Duodenal mucosa (tissue), 2 donors: ENCODE data around the gene NFX1.

ENCODE experiments used
- H3K27ac ChIP-seq: one replicate; pipeline ENCODE4 v1.7.0; 2013; ENCODE audit warnings: low read depth, low read length
- H3K27me3 ChIP-seq, 2 donors: one replicate each; pipeline ENCODE4 v1.7.0; 2013; ENCODE audit warnings: low read length in 2 of 2, control low read depth in 1 of 2; ENCODE audit not compliant: insufficient read depth in 2 of 2, control insufficient read depth in 1 of 2
- H3K36me3 ChIP-seq, 2 donors: one replicate each; pipeline ENCODE4 v1.7.0; 2013; ENCODE audit warnings: low read length in 2 of 2, control low read depth in 1 of 2; ENCODE audit not compliant: insufficient read depth in 2 of 2, control insufficient read depth in 1 of 2
- H3K4me1 ChIP-seq, 2 donors: one replicate each; pipeline ENCODE4 v1.7.0; 2013; ENCODE audit warnings: low read length in 2 of 2, control low read depth in 1 of 2; ENCODE audit not compliant: insufficient read depth in 2 of 2, control insufficient read depth in 1 of 2
- H3K4me3 ChIP-seq, 2 donors: one replicate each; pipeline ENCODE4 v1.7.0; 2013; ENCODE audit warnings: low read length in 2 of 2, low read depth in 1 of 2
- H3K9ac ChIP-seq, 2 donors: one replicate each; pipeline ENCODE4 v1.7.0; 2013; ENCODE audit warnings: low read length in 2 of 2, low read depth in 1 of 2
- H3K9me3 ChIP-seq, 2 donors: one replicate each; pipeline ENCODE4 v1.7.0; 2013; ENCODE audit warnings: low read length in 2 of 2, control low read depth in 1 of 2; ENCODE audit not compliant: control insufficient read depth in 1 of 2

The NFX1 gene

GRCh38 chr9:33288828-33289483 lies 1.4 kb upstream of the NFX1 start:
- H3K9ac ChIP-seq, result peak overlapping the region in 1 of 2 donors; percentile 99
- H3K36me3 ChIP-seq, result no peaks in the 10 kb centered on the region
- peaks cover 23 to 38% of the 10 kb centered on the region in 2 donors for H3K4me1 ChIP-seq
- H3K27me3 ChIP-seq, result no peaks in the 10 kb centered on the region
- peak overlapping the region in 1 of 2 donors; percentile 99 for H3K4me3 ChIP-seq
- no peak overlapping the region for H3K27ac ChIP-seq
- H3K9me3 ChIP-seq, result no peaks in the 10 kb centered on the region

GRCh38 chr9:33289496-33289895 lies 820 bp upstream of the NFX1 start:
- Histone ChIP-seq H3K4me1 (peaks cover 28 to 43% of the 10 kb centered on the region in 2 donors), H3K27me3 (no peaks in the 10 kb centered on the region), H3K27ac (peak overlapping the region; percentile 99), H3K9me3 (no peaks in the 10 kb centered on the region), H3K36me3 (peaks cover 0 to 3% of the 10 kb centered on the region in 2 donors), H3K9ac (peak overlapping the region; percentile 63 to 99), H3K4me3 (peak overlapping the region; percentile 98 to 99)

GRCh38 chr9:33289936-33290246 lies 425 bp upstream of the NFX1 start:
- Histone ChIP-seq H3K4me1 (peaks cover 32 to 47% of the 10 kb centered on the region in 2 donors), H3K9me3 (no peaks in the 10 kb centered on the region), H3K4me3 (peak overlapping the region; percentile 98 to 99), H3K9ac (peak overlapping the region; percentile 69 to 99), H3K27ac (peak overlapping the region; percentile 99), H3K36me3 (peaks cover 4 to 6% of the 10 kb centered on the region in 2 donors), H3K27me3 (no peaks in the 10 kb centered on the region)

- peaks cover 10 to 18% of the 10 kb centered on the region in 2 donors for H3K36me3 ChIP-seq
- H3K9me3 ChIP-seq, result no peaks in the 10 kb centered on the region
- H3K27ac ChIP-seq, result peak overlapping the region; percentile 99
- H3K9ac ChIP-seq, result peak overlapping the region; percentile 99
- peak overlapping the region; percentile 98 to 99 for H3K4me3 ChIP-seq
- H3K4me1 ChIP-seq, result peaks cover 44 to 51% of the 10 kb centered on the region in 2 donors
- H3K27me3 ChIP-seq, result no peaks in the 10 kb centered on the region
Measured at GRCh38 chr9:33291031-33291397, 698 bp downstream of the NFX1 start.

DNA sequence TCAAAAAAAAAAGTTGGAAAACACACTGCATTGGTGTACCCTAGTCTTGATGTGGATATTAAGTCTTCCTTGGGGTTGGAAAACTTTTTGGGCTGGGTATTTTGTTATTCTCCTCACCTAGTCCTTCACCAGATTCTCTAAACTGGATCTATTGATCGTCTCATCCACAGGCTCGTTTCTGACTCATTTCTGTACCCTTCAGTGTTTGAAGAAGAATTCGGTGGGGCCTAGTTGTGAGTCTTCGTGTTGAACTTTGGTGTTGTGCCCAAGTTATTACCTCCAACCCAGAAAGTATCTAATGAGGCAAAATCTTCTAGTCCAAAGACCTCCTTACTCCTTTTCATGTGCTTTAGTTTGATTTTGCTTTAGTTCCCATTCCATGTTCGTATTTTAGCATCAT lies 1.6 kb downstream of the NFX1 start:
- Histone ChIP-seq H3K27me3 (no peaks in the 10 kb centered on the region), H3K4me1 (peaks cover 53 to 56% of the 10 kb centered on the region in 2 donors), H3K27ac (no peak overlapping the region), H3K36me3 (peaks cover 10 to 27% of the 10 kb centered on the region in 2 donors), H3K9me3 (no peaks in the 10 kb centered on the region), H3K4me3 (peak overlapping the region; percentile 3 to 9), H3K9ac (no peak overlapping the region)

- no peaks in the 10 kb centered on the region for H3K27me3 ChIP-seq
- no peak overlapping the region for H3K4me3 ChIP-seq
- peaks cover 70 to 71% of the 10 kb centered on the region in 2 donors for H3K4me1 ChIP-seq
- H3K27ac ChIP-seq, result no peak overlapping the region
- H3K36me3 ChIP-seq, result peaks cover 10 to 41% of the 10 kb centered on the region in 2 donors
- H3K9me3 ChIP-seq, result no peaks in the 10 kb centered on the region
- no peak overlapping the region for H3K9ac ChIP-seq
Measured at GRCh38 chr9:33293782-33294181, 3.5 kb downstream of the NFX1 start.

DNA sequence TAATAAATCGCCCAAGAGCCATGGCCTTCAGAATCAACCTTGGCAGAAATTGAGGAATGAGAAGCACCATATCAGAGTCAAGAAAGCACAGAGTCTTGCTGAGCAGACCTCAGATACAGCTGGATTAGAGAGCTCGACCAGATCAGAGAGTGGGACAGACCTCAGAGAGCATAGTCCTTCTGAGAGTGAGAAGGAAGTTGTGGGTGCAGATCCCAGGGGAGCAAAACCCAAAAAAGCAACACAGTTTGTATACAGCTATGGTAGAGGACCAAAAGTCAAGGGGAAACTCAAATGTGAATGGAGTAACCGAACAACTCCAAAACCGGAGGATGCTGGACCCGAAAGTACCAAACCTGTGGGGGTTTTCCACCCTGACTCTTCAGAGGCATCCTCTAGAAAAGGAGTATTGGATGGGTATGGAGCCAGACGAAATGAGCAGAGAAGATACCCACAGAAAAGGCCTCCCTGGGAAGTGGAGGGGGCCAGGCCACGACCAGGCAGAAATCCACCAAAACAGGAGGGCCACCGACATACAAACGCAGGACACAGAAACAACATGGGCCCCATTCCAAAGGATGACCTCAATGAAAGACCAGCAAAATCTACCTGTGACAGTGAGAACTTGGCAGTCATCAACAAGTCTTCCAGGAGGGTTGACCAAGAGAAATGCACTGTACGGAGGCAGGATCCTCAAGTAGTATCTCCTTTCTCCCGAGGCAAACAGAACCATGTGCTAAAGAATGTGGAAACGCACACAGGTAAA lies 4.5 kb downstream of the NFX1 start:
- Histone ChIP-seq H3K9ac (no peak overlapping the region), H3K4me3 (peak overlapping the region in 1 of 2 donors; percentile 9), H3K36me3 (peaks cover 15 to 51% of the 10 kb centered on the region in 2 donors), H3K4me1 (peaks cover 75 to 79% of the 10 kb centered on the region in 2 donors), H3K27ac (no peak overlapping the region), H3K9me3 (no peaks in the 10 kb centered on the region), H3K27me3 (no peaks in the 10 kb centered on the region)

- peaks cover 75 to 85% of the 10 kb centered on the region in 2 donors for H3K4me1 ChIP-seq
- no peak overlapping the region for H3K27ac ChIP-seq
- peak overlapping the region in 1 of 2 donors; percentile 9 for H3K4me3 ChIP-seq
- H3K9ac ChIP-seq, result no peak overlapping the region
- H3K36me3 ChIP-seq, result peaks cover 15 to 57% of the 10 kb centered on the region in 2 donors
- no peaks in the 10 kb centered on the region for H3K27me3 ChIP-seq
- no peaks in the 10 kb centered on the region for H3K9me3 ChIP-seq
Measured at GRCh38 chr9:33295571-33295970, 5.3 kb downstream of the NFX1 start.

- Histone ChIP-seq H3K4me1 (peaks cover 60 to 73% of the 10 kb centered on the region in 2 donors), H3K27ac (peak overlapping the region; percentile 44), H3K9me3 (no peaks in the 10 kb centered on the region), H3K36me3 (peaks cover 15 to 75% of the 10 kb centered on the region in 2 donors), H3K27me3 (no peaks in the 10 kb centered on the region), H3K9ac (peak overlapping the region in 1 of 2 donors; percentile 14), H3K4me3 (peak overlapping the region in 1 of 2 donors; percentile 8)
Measured at GRCh38 chr9:33297432-33297831, 7.1 kb downstream of the NFX1 start.

GRCh38 chr9:33300546-33300945 lies 10.2 kb downstream of the NFX1 start:
- no peak overlapping the region for H3K4me3 ChIP-seq
- peaks cover 33 to 48% of the 10 kb centered on the region in 2 donors for H3K4me1 ChIP-seq
- H3K27ac ChIP-seq, result no peak overlapping the region
- H3K9me3 ChIP-seq, result no peaks in the 10 kb centered on the region
- peaks cover 24 to 92% of the 10 kb centered on the region in 2 donors for H3K36me3 ChIP-seq
- no peak overlapping the region for H3K9ac ChIP-seq
- no peaks in the 10 kb centered on the region for H3K27me3 ChIP-seq
